Endothelial cell of umbilical vein (primary cell): Measurements from ENCODE around the gene RPL7L1. TPM values are rescaled to one million over a fixed set of nuclear protein-coding genes. Genes with fewer than 3 reads are reported as not detected.

Experiments
- BruUV-seq: library from RNA; stranded (reverse); fragments of 400-500 nt; replicated peaks from 2 replicates; lab custom pipeline; 2021; lab: Mats Ljungman, UMichigan
- CTCF ChIA-PET: fragments of 300-600, 350-600 bp; sonication (Branson Sonifier 250); formaldehyde crosslinking; loops from one replicate; lab custom pipeline; 2021; ENCODE audit warnings: antibody characterized with exemption, inconsistent platforms; lab: Charles Lee
- POLR2A ChIA-PET: fragments of 300-600, 350-600 bp; sonication (Branson Sonifier 250); formaldehyde crosslinking; loops from one replicate; lab custom pipeline; 2021; ENCODE audit warnings: antibody characterized with exemption, inconsistent platforms; lab: Charles Lee
- DNase-seq: peaks from one replicate; pipeline ENCODE4 v3.0.0-alpha.2; 2011; ENCODE audit warnings: low read depth, low spot score
- FAIRE-seq: peaks from 2 replicates; lab custom pipeline; 2011; peaks lifted over from hg19 to GRCh38; lab: Jason Lieb, UNC
- H2AFZ ChIP-seq: 2 replicates; pipeline ENCODE4 v1.6.0; 2012; ENCODE audit warnings: low read depth, low read length, control low read depth, inconsistent platforms
- H3K27ac ChIP-seq: 2 replicates; pipeline ENCODE4 v1.5.1; 2011; ENCODE audit warnings: low read depth, mild to moderate bottlenecking, control low read depth, low read length, moderate library complexity; ENCODE audit not compliant: insufficient read depth
- H3K27me3 ChIP-seq, 2 experiments: 2 replicates each; pipeline versions ENCODE4 v1.6.0 to v1.6.1; 2011; ENCODE audit warnings: low read length in 2 of 2, mixed read lengths in 1 of 2; ENCODE audit not compliant: control insufficient read depth in 2 of 2, insufficient read depth in 2 of 2
- H3K36me3 ChIP-seq, 2 experiments: 2 replicates in 1 of 2; 3 replicates in 1 of 2; pipeline ENCODE4 v1.5.1; 2011; ENCODE audit warnings: low read length in 2 of 2, mild to moderate bottlenecking in 1 of 2, moderate library complexity in 1 of 2; ENCODE audit not compliant: control insufficient read depth in 2 of 2, insufficient read depth in 2 of 2; ENCODE audit errors: extremely low read depth in 1 of 2
- H3K4me1 ChIP-seq: 3 replicates; pipeline ENCODE4 v1.5.1; 2011; ENCODE audit warnings: mild to moderate bottlenecking, low read length; ENCODE audit not compliant: control insufficient read depth, insufficient read depth; ENCODE audit errors: extremely low read depth
- H3K4me2 ChIP-seq: 2 replicates; pipeline ENCODE4 v1.6.1; 2011; ENCODE audit warnings: low read length, control low read depth, mixed read lengths; ENCODE audit not compliant: insufficient read depth
- H3K4me3 ChIP-seq, 3 experiments: fragments of 200-600 bp in 1 of 3; sonication (generic), shearing (Covaris generic) in 1 of 3; replicated peaks in 1 of 3; 2 replicates each; pipeline ENCODE4 v1.5.1; 2011 to 2016; ENCODE audit warnings: control low read depth in 3 of 3, low read length in 3 of 3, mild to moderate bottlenecking in 2 of 3, inconsistent platforms in 1 of 3, low read depth in 1 of 3, moderate library complexity in 1 of 3; ENCODE audit not compliant: insufficient read depth in 1 of 3
- H3K79me2 ChIP-seq: 2 replicates; pipeline ENCODE4 v1.6.0; 2012; ENCODE audit warnings: low read length, inconsistent platforms; ENCODE audit not compliant: control insufficient read depth, insufficient read depth
- H3K9ac ChIP-seq: replicated peaks from 2 replicates; pipeline ENCODE3; 2011; ENCODE audit warnings: low read length, control low read depth; ENCODE audit not compliant: insufficient read depth; ENCODE audit errors: extremely low read depth
- H3K9me1 ChIP-seq: replicated peaks from 3 replicates; pipeline ENCODE4 v1.6.0; 2011; ENCODE audit warnings: mild to moderate bottlenecking, low read length; ENCODE audit not compliant: control insufficient read depth, insufficient read depth; ENCODE audit errors: extremely low read depth
- H3K9me3 ChIP-seq: replicated peaks from 2 replicates; pipeline ENCODE4 v1.5.1; 2012; ENCODE audit warnings: low read length, inconsistent platforms; ENCODE audit not compliant: control insufficient read depth, insufficient read depth
- H4K20me1 ChIP-seq: replicated peaks from 2 replicates; pipeline ENCODE3; 2011; ENCODE audit warnings: mild to moderate bottlenecking, low read length; ENCODE audit not compliant: control insufficient read depth, insufficient read depth; ENCODE audit errors: extremely low read depth
- CTCF ChIP-seq, 2 donors: IDR thresholded peaks; 1 replicate in 1 of 2; 2 replicates in 1 of 2; pipeline ENCODE4 v1.5.1; 2011; ENCODE audit warnings: low read length in 2 of 2, mild to moderate bottlenecking in 2 of 2, moderate library complexity in 2 of 2, control low read depth in 1 of 2, inconsistent platforms in 1 of 2, low read depth in 1 of 2; ENCODE audit not compliant: insufficient read depth in 1 of 2; ENCODE audit errors: extremely low read depth in 1 of 2
- FOS ChIP-seq: IDR thresholded peaks from 2 replicates; pipeline ENCODE4 v1.6.1; 2011; ENCODE audit warnings: mild to moderate bottlenecking, low read length, moderate library complexity, borderline replicate concordance; ENCODE audit not compliant: insufficient read depth
- GATA2 ChIP-seq: IDR thresholded peaks from 2 replicates; pipeline ENCODE4 v1.7.0; 2011; ENCODE audit warnings: low read depth, mild to moderate bottlenecking, moderate library complexity, mixed read lengths, low read length; ENCODE audit not compliant: insufficient read length, insufficient read depth
- JUN ChIP-seq: IDR thresholded peaks from 2 replicates; pipeline ENCODE4 v1.6.1; 2011; ENCODE audit warnings: borderline replicate concordance, low read depth; ENCODE audit not compliant: insufficient read length, insufficient read depth
- MAX ChIP-seq: IDR thresholded peaks from 2 replicates; pipeline ENCODE4 v1.6.1; 2011; ENCODE audit not compliant: insufficient read depth, insufficient read length
- MYC ChIP-seq: IDR thresholded peaks from one replicate; pipeline ENCODE4 v1.6.1; 2011; ENCODE audit warnings: mild to moderate bottlenecking, low read depth, low read length
- POLR2A ChIP-seq: IDR thresholded peaks from 2 replicates; pipeline ENCODE4 v1.6.1; 2012; ENCODE audit warnings: low read depth, mild to moderate bottlenecking, control low read depth, low read length
- POLR2AphosphoS5 ChIP-seq: IDR thresholded peaks from 2 replicates; pipeline ENCODE4 v1.6.1; 2012; ENCODE audit warnings: low read depth, mild to moderate bottlenecking, control low read depth, low read length, moderate library complexity; ENCODE audit not compliant: insufficient read depth
- dilution Hi-C: fragments of 300-500 bp; cut with MboI; formaldehyde crosslinking; loops from one replicate; pipeline ENCODE4 v1.15.0; 2019; ENCODE audit warnings: low sequenced_read_pairs; ENCODE audit not compliant: extremely low pct_ligation_motif_present
- intact Hi-C: fragments of 100-400 bp; cut with micrococcal nuclease; formaldehyde crosslinking; loops from one replicate; pipeline ENCODE4 v1.10.0; 2022
- polyA plus RNA-seq, 4 experiments: library from polyadenylated mRNA; depleted of rRNA in 3 of 4; stranded (reverse) in 3 of 4; unstranded in 1 of 4; fragments of >200 nt; gene quantifications; 2 replicates each; pipeline versions ENCODE4 v1.2.1 to v1.2.3, GENCODE V29; 2011 to 2012; ENCODE audit warnings: missing spikeins in 1 of 4
- total RNA-seq: library from RNA; stranded (reverse); gene quantifications from 2 replicates; pipeline ENCODE4 v1.2.3, GENCODE V29; 2021

Gene RPL7L1
- total and polyA plus RNA-seq, 2 donors (not counting 3 experiments of a cell fraction or from before 2014, with no cell fraction given) = 36.9 to 103 TPM

- no peaks in the 10 kb centered on the region for H4K20me1 ChIP-seq
- no peak overlapping the region for H3K27ac ChIP-seq
- ChIA-PET POLR2A (no interaction called here), CTCF (no interaction called here)
- TF ChIP-seq FOS = no peak
- TF ChIP-seq MAX = no peak
- TF ChIP-seq MYC = no peak
- TF ChIP-seq POLR2A = no peak
- no peak for TF ChIP-seq CTCF (IDR thresholded peaks at IDR 0.05; ENCODE audit: extremely low read depth in 1 of 2, insufficient read depth in 1 of 2, low read depth in 1 of 2, low read length in 2 of 2)
- no peak for TF ChIP-seq POLR2AphosphoS5
- TF ChIP-seq JUN = no peak
- no peak for TF ChIP-seq GATA2
- peaks cover 5 to 38% of the 10 kb centered on the region in 2 experiments for H3K36me3 ChIP-seq
- no peak for FAIRE-seq
- H3K79me2 ChIP-seq = peaks cover 4% of the 10 kb centered on the region
- H2AFZ ChIP-seq = no peak overlapping the region
- H3K9ac ChIP-seq = no peak overlapping the region
- no peaks in the 10 kb centered on the region for H3K27me3 ChIP-seq
- dilution Hi-C loops = no loop called here
- H3K4me2 ChIP-seq = no peak overlapping the region
- peaks cover 9% of the 10 kb centered on the region for H3K4me1 ChIP-seq
- H3K9me3 ChIP-seq = no peaks in the 10 kb centered on the region
- intact Hi-C loops = no loop called here
- no peak overlapping the region for H3K4me3 ChIP-seq
- H3K9me1 ChIP-seq = no peaks in the 10 kb centered on the region
- no TSS peak for BruUV-seq
- DNase-seq = no peak
Measured at GRCh38 chr6:42938428-42938796, 59.0 kb downstream of the RPL7L1 start.
